NCI-H510A (cell line): ENCODE data around the gene TANK.
"Not testable (repeated sequence)": the region's sequence is repeated elsewhere in the genome, so short reads cannot be mapped to it uniquely, and the experiment has no call there.

Experiments used
- DNase-seq: peaks from one replicate; lab custom pipeline; 2025; lab: John Stamatoyannopoulos, UW

The TANK gene

DNA sequence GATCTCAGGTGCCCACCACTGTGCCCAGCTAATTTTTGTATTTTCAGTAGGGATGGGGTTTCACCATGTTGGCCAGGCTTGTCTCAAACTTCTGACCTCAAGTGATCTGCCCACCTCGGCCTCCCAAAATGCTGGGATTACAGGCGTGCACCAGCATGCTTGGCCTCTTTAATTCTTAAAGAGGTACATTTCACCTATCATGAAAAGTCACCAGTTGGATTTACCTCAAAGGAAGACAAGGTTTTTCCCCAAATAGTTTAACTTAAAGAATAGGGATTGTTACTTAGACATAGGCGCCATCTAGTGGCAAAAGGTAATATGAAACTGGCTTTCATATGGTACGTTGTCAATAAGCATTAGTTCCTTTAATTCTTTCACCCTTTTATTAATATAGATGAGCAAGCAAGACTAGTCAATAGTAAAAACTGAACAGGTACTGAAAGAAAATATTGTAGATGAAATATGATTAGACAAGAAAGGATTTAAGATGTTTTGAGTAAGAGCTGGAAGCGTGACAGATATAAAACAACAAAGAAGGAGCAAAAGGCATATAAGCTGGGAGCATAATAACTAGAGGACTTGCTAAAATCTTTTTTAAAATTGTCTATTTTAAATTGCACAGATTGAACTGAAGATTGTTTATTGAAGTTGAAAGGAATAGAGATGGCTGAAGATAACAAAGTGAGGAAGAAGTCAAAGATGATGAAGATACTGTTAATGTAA is 113.0 kb downstream of the TANK start:
- no peak for DNase-seq

DNA sequence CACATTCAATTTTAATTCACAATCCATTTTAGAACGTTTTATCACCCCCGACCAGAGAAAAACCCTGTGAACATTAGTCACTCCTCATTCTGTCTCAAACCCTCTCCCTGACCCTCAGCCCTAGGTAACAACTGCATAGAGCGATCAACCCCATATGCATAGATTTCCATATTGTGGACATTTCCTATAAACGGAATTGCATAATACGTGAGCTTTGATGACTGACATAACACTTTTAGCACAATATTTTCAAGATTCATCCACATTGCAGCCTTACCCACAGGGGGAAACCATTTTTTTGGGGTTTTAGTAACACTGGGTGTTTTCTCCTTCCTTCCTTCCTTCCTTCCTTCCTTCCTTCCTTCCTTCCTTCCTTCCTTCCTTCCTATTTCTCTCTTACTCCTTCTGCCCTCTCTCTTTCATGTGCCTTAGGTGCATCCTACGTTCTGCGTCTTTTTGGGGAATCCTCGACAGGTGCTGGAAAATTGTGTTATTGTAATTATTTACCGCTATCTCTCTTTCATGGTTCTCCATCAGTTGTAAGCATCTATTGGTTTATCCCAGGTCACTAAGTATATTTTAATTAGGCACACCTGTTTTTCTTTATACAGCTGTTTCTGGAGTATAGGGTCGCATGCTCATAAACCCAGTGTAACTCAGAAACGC is 118.5 kb downstream of the TANK start:
- not testable (repeated sequence) for DNase-seq

DNA sequence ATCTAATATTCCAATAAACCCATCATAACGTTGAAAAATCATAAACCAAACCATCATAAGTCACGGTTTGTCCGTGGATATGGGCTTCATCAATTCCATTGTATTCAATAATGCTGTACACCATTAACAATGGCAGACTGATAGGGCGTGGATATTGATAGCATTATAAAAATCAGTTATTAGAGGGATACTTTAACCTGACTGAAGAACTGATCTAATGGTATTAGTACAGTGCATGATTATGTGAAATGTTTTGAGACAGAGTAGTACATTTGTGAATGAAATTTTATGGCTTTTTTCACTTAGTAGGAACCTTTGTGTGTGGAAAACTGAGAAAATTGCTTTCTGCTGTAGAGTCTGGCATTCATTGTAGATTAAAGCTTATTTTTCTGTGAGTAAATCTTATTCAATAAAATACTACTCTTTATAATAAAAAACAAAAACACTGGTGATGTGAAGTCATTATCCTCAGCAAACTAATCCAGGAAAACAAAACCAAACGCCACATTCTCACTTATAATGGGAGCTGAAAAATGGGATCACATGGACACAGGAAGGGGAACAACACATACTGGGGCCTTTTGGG is 119.1 kb downstream of the TANK start:
- not testable (repeated sequence) for DNase-seq

DNA sequence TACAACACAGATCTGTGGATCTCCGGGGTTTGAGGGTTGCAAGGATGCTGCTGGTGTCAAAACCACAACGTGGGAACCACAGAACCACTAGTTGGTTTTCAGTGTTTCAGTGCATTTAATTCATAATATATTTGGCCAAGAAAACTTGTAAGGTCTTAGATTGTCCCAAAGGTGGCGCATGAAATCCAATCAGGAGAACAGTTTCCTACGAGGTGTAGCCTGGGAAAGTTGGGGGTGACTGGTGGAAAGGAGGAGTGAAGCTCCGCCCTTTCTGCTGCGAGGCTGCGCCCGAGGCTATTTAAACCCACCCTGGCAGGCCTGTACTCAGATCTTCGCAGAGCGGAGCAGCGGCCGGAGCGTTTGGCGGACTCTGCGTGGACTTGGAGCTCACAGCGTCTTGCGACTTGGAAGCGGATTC is 120.7 kb downstream of the TANK start:
- not testable (repeated sequence) for DNase-seq

DNA sequence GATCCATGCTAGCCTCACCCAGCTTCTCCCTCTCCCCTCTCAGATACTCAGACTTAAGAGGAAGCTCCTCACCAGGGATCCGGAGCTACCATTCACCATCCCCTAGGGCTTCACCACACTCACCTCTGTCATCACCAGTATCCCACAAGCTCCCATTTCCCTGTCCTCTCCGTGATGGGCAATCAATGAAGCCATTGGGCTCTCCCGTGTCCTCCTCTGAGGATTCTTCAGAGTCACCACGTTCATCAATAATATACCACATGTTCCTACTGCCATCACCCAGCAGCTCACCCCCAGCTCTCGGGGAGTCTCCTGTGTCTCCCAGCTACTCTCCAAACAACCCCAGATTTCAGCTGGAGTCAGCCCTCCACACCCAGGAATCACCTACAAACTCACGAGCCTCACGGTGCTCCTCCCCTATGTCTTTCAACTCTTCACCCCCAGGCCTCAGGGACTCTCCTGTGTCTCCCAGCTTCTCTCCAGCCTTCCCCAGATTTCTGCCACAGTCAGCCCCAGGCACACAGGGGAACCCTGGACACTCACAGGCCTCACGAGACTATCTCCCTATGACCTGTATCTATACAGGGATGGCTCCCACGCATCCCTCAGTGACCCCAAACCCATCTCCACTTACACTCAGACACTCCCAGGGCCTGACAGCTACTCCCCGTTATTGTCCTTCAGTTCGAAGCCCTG is 121.5 kb downstream of the TANK start:
- DNase-seq = not testable (repeated sequence)

DNA sequence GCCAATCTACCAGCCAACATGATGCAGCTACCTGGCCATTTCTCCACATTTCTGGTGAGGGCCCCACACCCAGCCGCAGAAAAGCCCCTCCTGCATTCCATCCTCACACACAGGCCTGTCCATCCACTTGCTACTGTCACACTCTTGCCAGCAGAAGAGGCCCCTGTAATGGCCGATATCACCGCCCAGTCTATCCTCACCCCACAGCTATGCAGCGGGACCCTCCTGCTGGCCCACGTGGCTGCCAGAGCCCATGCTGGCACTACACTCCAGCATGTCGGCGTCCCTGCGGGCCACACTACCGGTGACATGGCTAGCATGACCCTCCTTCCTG is 122.0 kb downstream of the TANK start:
- DNase-seq = not testable (repeated sequence)

DNA sequence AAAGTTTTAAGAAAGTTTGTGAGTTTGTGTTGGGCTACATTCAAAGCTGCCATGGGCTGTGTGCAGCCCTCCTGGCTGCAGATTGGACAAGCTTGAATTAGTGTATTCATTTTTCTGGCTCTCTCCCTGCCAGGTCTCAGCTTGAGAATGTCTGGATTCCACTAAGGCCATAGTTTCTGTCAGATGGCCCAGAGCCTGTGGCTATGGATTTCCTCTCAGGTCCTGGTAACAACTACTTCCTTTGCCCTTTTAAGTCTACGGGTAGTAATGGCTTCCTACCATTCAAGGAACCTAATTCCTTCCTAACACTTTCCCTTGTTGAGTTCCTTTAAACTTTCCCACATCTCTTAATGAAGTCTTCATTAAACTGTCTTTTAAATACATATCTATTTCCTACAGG is 123.7 kb downstream of the TANK start:
- no peak for DNase-seq
